ENCODE results near the gene STX7.

STX7 gene

DNA sequence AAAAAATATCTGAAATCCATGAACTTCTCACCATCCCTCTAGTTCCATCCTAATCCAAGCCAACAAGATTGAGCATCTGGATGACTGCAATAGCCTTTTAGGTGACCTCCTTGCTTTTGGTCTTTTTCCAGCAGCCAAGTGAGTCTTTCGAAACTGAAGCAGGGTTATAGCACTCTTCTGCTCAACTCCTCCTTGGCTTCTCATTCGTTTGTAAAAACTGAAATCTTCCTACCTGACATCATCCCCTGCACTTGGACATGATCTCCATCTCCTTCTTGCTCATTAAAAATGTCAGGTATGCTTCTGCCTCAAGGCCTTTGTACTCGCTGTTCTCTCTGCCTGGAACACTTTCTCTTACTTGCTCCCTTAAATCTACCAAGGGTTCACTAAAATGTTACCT is 46.0 kb downstream of the STX7 start:
- no peak for DNase-seq

DNA sequence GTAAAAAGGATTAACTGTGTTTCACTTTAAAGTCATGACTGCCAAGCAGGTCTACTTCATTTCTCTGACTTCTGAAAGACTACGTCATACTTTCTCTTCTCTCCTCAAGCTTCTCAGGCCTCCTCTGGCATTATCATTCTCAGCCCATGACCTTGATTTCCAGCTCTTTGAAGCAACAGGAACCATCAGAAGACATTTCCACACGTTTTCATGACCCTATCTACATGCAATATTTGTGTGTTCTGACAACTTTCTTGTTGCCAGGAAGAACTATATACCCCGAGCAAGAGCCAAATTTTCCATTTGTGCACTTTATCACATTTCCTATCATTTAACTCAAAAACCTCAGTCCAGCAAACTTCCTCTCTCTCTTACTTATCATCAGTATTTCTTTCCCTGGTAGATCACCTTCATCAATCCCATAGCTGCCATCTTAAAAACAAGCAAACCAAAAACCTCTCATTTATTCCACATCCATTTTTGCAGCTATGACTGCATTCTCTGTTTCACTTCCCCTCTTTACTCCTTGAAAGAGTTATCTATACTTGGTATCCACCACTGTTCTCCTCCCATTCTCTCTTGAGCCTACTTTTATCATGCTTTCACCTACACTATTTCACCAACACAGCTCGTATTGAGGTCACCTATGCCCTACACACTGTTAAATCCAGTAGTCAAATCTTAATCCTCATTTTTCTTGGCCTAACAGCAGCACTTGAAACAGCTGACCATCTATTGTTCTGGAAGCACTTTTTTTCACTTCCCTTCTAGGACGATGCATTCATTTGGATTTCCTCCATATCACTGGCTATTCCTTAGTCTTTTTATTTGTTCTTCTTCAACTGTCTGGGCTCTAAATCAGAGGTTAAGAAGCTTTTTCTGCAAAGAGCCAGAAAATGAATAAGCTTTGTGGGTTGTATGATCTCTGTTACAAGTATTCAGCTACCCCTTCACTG is 47.1 kb downstream of the STX7 start:
- no peak for DNase-seq

DNA sequence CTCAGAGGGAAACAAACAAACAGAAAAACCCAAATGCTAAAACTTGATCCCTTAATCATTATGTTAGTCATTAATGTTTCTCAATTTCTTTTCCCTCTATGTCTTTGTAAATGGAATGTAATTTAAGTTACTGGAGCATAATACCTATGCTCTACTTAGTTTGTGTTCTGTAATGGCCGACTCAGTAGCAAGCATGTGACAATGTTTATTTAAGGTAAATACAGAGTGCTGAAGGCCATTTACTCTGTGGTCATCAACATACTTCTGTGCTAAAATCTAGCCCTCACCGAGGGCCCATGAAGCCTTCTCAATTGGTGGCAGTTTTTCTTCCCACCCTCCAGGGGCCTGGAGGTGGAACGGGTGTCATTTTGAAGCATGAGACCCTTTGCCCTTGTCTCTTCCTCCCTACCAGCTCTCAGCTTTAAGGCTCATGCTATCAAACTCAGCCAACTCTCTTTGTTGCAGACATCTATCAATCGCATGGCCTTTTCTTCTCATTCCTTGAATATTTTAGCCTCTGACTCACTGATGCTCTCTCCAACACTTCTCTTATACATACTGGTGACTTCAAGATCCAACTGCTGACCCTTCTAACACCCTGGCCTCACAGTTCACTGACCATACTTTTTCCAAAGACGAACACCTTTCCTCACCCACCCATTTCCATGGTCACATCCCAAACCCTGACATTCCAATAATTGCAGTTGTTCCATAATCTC is 48.2 kb downstream of the STX7 start:
- DNase-seq: peak; percentile 56

DNA sequence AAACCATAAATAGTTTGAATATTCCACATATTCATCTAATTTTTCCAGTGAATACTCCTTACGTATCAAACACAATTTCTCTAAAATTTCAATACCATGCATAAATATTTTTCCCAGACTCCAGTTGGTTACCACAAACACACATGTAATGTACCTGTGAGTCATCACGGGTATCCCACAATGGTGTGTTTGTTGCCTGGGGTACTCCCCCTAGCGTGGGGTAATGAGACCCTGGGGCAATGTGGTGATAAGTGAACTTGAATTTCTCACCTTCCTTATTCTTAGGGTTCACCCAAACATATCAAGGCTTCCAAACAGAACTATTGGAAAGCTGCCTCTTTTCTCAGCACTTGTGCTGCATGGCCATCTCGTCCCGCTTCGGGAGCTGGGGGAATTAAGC is 51.0 kb downstream of the STX7 start:
- DNase-seq: no peak

DNA sequence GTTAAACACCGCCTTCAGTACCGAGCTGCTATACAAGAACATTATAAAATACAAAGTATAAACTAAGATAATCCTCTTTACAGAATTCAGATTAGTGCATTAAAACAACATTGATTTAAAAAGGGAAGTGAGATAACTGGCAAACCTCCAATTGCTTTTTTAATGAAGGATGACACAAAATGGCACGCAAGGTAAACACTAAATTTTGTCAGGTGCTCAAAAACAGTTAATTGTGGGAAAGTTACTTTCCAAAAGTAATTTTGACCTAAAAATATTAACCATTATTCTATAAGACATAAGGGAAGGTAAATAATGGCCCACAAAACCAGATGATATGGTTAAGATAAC is 53.3 kb downstream of the STX7 start:
- DNase-seq: no peak

DNA sequence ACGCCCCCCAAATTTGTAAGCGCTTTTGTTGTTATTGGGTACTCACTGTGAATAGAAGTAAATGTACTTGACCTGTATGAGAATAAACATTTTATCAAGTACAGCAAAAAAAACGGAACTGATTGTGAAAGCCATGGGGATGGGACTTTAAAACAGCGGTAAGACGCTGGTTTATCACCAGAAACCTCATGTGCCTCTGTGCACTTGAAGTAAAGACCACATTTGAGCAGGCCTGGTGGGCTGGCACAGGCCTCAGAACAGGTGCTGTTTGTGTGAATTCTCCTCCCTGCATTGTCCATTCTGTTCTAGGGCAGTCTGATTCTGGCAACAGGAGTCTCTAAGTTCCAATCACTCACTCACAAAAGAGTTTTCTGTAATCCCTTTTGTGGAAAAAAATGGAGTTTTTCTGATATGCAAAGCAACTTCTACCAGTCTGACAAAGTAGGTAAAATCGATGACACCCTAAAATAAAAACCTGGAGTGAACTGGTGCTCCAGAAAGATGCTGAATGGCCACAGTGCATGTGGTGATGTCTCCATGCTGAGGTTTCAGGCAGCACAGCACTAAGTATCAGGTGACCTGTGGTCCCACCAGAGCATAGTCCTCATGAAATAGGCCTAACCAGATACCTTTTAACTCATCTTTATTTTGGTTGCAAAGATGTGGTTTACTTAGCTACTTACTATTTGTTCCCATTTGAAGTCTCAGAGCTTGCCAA is 53.9 kb downstream of the STX7 start:
- no peak for DNase-seq

DNA sequence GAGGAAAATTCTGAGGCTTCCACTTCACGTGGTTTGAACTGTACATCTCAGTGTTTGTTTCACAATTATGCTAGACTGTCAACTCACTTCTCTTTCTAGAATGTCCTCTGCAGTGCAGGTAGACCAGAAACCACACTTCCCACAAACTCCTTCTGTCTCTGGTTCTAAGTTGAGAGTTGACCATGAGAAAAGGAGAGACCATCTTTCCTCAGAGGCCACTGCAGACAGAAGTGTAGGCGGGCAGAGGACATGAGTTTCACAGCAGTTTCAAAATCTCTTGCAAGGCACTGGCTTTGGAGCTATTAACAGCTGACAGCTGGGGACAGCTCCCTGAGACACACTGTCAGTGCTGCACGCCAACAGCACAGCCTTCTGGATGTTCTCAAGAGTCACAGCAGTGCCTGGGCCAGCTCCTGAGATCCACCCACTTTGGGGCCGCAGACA is 56.2 kb downstream of the STX7 start:
- peak; percentile 5 for DNase-seq

DNA sequence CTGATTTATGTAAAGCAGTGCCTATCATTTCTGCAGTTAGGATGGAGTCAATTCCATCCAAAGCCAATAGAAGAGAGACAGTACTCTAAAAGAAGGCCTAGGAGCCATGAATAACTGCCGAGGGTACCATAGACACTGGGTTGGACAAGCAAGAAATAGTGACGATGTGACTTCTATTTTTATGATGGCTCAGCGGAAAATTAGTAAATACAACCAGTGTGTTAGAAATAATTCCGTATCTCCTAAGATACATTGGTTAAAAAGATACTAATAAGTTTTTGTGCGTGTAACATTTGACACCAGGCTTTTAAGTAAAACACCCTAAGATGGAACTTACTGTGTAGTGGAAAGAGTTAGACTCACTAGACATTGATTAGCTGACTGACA is 66.1 kb downstream of the STX7 start:
- DNase-seq: no peak

DNA sequence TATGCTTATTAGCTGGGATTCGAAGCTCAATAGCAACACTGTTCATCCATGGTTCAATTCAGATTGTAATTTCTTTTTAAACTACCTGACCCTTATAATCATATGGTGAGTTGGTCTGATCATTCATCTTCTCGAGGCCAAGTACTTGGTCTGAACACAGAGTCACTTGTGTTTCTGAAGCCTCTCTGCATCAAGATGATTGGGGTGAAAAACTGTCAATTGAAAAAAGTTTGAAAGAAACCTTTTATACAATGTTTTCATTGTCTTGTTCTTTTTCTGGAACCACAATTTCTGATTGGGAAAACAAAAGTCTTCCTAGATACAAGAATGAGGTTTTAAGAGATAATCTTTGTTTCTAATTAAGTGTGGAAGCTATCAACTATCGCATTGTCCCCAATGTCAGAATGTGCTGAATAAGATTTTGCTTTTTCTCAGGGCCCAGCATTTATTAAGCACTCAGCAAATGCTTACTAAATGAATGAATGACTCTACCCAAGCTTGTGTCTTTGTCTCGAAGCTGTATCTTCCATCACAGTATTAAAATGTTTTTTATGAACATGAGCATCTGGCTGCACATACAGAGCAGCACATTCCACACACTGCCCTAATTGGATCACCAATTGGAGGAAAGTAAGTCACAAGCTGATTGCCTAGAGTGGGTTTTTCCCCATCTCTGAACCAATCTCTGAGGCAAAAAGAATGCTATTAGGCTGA is 66.6 kb downstream of the STX7 start:
- peak; percentile 8 for DNase-seq

DNA sequence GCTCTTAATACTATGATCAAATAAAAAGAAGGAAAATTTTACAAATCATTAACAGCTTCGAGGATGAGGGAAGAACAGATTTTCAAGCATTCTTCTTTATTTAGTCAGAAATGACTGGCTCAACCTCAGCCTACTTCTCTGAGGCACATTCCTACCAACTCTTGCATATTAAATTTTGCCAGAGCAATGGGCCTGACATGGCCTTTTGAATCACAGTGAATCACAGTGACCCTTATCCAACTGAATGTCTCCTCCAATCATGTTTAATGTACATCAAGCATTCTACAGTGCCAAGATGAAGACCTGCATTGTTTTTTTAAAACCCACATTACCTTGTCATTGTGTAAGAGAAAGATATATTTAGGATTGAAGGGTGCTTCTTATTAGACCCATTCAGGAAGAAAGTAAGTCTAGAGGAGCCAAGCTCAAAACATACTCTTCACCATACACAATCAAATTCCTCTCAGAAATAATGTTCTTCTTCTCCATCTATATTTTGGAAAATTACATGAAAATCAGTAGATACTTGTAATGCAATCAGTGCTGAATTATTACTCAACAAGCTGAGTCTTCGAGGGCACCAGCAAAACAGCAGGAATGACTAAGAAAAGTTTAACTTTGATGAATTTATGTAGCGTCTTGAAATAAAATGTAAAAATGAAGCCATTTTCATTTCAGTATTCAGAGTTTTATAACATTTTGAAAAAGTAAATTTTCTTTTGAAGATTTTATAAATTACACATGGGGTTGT is 67.5 kb downstream of the STX7 start:
- DNase-seq: peak; percentile 99

DNA sequence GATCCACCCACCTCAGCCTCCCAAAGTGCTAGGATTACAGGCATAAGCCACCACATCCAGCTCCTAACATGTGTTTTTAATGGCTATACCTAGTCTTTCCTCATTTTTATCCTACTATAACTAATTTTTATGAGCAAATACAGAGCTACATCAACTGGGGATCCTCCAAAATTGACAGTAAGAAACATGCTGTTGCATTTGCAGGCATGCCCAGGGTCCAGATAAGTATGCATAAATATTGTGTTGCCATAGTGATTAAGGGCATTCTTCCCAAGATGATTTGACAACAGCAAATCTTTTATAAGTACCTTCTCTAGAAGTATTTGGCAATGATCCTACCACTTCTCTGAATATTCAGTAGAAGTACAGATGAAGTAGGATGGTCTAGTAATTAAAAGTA is 69.7 kb downstream of the STX7 start:
- peak; percentile 26 for DNase-seq

DNA sequence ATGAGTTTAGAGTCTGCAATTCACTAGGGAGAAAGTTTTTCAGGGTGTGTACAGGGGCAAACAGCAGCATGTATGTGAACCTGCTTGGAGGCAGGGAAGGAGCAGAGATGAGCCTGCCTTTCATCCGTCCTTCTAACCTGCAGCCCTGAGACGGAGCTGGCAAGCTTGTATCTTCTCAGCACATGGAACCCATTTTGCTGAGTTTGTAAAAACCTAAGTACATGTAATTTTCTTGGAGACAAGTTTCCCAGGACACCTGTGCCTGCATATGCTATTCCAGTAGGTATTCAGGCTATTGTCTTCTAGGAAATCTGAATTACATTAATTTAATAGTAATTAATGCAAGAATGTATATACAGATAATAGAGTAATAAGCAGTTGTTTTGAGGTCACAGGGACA is 82.8 kb downstream of the STX7 start:
- no peak for DNase-seq

DNA sequence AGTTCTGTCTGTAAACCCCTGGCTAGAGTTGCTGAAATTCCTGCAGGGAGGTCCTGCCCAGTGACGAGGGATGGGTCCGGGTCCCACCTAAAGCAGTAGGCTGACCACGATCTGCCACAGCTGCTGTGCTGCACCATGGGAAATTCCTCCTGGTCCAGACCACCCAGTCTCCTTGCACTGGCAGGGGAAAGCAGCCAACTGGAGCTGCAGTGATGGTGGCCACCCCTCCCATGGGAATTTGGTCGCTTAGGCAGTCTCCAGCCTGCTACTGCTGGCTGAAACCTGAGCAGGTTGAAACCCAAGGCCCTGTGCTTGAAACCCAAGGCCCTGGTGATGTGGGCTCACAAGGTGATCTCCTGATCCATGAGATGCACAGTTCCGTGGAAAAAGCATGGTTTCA is 87.7 kb downstream of the STX7 start:
- no peak for DNase-seq

DNA sequence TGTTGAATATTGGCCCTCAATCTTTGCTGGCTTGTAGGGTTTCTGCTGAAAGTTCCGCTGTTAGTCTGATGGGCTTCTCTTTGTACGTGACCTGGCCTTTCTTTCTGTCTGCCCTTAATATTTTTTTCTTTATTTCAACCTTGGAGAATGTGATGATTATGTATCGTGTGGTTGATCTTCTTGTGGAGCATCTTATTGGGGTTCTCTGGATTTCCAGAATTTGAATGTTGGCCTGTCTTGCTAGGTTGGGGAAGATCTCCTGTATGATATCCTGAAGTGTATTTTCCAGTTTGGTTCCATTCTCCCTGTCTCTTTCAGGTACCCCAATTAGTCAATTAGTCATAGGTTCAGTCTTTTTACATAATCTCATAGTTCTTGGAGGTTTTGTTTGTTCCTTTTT is 89.1 kb downstream of the STX7 start:
- DNase-seq: no peak

DNA sequence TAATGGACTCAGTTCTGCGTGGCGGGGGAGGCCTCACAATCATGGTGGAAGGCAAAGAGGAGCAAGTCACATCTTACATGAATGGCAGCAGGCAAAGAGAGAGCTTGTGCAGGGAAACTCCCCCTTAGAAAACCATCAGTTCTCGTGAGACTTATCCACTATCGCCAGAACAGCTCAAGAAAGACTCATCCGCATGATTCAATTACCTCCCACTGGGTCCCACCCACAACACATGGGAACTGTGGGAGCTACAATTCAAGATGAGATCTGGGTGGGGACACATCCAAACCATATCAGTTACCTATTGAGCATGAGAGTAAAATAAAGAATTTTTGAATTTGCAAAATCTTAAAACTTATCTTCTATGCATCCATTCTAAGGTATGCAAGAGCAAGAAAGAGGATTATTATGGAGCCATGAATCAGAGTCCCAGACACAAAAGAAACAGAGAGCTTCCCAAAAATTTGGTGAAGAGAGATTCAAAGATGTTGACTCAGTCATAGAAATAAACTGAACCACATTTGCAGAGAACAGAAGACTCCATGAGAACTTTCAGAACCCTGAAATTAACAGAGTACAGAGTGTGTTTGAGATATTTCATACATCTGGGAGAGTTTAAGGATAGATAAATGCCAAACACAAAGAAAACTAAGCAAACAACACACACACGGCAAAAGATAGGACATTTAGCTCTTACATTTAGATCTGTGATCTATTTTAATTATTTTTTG is 94.5 kb downstream of the STX7 start:
- DNase-seq: no peak

DNA sequence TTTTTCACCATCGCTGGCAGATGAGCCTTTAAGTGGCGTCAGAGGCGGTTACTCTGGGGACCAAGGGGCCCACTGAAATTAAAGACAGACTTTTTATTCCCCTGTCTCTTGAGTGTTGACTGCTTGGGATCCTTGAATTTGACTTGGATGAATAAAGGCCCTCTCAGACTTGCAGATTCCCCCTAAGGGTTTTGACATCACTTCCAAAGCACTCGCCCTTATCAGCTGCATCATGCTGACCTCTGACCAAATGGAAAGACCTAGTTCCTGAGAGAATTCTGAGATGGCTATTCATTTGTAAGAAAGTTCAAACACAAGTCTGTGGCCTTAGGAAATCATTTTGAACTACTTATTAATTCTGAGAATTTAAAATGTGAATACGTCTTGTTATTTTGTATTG is 98.2 kb downstream of the STX7 start:
- DNase-seq: no peak

DNA sequence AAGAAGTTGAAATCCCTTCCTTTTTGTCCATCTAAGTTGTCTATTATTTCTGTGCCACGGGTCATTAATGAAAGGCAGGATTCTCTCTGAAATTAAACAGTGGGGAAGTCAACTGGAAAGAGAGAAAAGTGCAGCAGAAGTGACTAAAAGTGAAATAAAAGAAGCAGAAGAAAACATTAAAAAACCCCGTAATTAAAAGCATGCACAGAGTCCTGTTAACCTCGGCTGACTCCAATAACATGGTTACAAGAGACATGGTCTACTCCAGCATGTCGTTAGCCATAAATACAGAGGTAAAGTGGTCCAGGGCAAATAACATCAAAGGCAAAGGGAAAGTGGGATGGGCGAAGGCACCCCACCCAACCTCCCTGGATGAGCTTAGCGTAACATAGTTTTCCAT is 98.6 kb downstream of the STX7 start:
- no peak for DNase-seq

DNA sequence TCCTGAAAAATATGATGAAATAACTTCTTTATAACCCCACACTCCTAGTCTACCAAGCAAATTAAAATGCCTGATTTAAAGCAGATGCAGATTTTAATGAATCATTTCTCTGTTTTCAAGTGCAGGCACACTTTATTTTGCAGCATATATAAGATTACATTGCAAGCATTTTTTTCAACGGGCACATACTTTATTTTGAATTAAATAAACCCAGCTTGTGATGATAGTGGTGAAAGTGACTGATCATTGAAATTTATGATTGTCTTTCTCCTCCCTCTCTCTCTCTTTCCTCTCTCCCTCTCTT is 99.5 kb downstream of the STX7 start:
- DNase-seq: no peak

DNA sequence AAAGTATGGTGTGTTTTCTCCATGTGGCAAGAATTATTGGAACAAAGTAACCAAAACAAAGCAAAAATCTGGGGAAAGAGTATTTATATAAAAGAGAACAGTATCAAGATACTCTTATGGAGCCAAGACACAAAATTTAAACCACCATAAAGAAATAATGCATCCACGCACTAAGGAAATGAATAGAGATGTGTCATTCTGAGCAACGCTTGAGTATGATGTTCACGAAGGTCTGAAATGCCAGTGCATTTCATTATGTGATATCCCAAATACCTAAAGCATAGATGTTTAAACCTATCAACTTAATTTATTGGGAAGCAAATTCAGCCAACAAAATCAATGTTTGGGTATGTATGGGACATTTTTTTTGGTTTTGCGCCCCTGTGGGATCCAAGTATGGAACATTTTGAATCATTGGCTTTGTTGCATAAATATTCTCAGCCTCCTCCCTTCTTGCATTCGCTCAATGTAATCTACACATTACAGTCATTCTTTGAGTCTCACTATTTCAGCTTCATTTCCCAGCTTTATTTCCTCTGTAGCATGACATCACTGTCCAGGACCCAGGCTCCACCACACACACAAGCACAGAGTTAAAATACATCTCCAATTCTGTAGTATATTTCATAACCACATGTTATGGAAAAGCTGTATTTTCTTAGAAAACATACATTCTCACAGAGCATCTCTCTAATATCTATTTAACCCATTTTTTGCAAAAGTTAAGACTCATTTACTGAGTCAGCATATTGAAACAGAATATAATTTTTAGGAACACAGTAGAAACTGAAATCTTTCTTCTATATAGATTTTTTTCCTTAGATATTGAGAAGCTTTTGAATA is 100.0 kb downstream of the STX7 start:
- peak; percentile 50 for DNase-seq

DNA sequence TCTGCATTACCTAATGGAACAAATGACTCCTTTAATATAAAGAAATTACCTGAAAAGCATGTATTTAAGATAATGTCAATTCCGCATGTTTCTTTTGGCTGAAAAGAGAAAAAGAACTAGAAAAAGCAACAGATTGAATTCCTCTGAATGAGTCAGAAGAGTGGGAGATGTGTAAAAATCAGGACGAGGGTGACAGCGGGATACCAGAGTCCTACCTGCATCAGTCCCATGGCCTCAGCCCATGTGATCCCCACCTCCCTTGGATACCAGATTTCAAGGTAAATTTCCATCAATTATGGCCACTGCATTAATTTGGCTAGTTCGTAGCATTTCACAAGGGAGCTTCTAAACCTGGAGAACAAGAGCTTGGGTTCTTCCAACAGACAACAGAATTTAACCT is 101.6 kb downstream of the STX7 start:
- no peak for DNase-seq

DNA sequence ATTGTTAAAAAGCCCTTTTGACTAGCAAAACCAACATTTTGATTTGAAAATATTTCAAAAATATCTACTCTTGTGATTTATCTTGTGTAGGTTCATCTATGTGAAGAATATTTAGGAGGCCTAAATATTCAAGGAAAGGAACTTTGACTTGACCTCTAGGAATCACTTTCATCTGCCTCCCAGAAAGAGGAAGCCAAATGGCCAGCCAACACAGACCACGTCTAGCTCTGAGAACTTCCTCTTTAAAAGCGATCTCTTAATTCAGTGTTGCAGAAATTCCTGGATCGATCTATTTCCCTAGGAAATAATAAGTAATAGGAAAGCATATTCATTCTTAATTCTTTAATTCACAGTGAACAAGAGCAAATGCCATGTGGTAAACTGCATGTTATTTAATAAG is 102.1 kb downstream of the STX7 start:
- no peak for DNase-seq

Measured in HCEC 1CT (cell line).